GM10847 (cell line): ENCODE measurements around the gene TMEM217.

Experiments used
- POLR2A ChIP-seq: IDR thresholded peaks from 2 replicates; pipeline ENCODE4 v1.6.1; 2011; ENCODE audit not compliant: insufficient read length; ENCODE audit errors: extremely low read depth

The TMEM217 gene

GRCh38 chr6:37187321-37188022 is 70.5 kb downstream of the TMEM217 start:
- no peak for TF ChIP-seq POLR2A

DNA sequence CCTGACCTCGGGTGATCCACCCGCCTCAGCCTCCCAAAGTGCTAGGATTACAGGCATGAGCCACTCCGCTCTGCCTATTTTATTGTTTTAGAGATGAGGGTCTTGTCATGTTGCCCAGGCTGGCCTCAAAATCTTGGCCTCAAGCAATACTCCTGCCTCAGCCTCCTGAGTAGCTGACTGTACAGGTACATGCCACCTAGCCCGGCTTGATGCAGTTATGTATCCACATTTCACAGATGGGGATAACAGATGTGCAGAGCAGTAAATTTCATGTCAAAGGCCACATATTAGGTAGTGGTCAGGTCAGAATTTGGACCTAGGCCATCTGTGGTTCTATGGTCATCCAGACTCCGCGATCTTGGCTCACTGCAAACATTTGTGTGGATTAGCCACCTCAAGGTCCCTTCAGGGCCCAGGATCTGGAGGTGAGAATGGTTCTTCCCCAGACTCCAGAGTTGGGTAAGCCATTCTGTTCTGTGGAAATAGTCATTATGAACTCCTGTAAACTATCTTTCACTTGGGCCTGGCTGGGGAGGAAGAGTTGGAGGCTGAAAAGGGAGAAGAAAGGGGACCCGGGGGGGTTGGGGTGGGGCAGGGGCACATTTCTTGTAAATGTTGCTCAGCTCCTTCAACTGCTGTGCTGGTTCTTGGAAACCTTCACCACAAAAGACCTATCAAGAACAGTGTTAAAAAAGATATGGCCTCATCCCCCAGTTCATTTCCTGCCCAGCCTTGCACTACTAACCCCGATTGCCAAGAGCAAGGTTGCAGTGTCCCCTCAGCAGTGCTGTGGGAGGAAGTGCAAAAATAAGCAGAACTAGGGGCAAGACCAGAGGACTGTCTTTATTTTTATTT is 75.0 kb downstream of the TMEM217 start:
- no peak for TF ChIP-seq POLR2A

GRCh38 chr6:37180075-37180474 is 77.9 kb downstream of the TMEM217 start:
- no peak for TF ChIP-seq POLR2A

DNA sequence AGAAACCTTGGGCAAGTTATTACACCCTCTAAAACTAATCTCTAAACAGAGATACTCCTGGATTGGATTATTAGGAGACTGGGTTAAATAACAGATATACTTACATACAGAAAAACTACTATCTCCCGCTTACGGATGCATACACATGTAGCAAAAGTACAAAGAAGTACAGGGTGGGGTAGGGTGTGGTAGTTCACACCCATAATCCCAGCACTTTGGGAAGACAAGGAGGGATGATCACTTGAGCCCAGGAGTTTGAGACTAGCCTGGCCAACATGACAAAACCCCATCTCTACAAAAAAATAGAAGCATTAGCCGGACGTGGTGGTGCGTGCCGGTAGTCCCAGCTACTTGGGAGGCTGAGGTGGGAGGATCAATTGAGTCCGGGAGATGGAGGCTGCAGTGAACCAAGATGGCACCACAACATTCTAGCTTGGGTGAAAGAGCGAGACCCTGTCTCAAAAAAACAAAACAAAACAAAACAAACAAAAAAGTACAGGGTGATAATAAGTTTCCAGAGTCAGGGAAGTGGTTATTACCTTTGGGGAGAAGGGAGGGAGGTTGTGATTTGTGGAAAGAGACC is 79.9 kb downstream of the TMEM217 start:
- TF ChIP-seq POLR2A, result no peak

DNA sequence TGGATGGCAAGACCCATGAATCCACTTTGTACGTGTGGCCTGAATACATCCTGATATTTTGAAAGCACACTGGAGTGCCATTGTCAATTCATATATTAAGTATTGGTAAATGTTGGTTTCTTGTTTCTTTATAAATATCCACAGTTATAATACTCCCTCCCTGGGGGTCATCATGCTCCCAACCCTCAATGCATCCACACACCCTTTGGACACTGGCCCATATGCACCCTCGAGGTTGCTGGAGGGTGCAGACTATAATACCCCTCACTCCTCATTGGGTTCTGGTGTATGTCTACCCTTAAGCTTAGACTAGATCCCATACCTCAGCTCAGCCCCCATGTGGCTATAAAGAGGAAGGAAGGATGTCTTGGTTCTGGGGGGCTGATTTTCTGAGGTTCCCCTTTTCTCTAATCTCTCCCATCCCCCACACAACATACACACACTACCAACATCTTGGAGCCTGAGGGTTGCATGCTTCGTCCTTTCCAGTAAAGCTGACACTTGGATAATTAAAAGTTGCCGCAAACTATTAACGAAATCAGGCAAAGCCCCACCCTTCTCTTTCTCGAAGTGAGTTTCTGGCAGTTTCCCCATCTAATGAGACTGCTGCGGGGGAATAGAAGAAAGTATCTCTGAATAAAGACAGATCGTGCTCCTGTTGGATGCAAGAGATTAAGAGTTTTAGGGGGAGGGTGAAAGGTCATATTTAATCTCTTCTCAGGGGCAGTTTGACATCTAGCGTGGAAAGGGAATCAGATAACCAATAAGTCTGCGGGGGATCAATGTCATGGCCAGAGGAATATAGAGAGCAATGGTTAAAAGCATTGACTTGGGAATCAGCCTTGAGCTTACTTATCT is 80.6 kb downstream of the TMEM217 start:
- no peak for TF ChIP-seq POLR2A

GRCh38 chr6:37176268-37177076 is 81.5 kb downstream of the TMEM217 start:
- TF ChIP-seq POLR2A, result no peak

- no peak for TF ChIP-seq POLR2A
Observed at GRCh38 chr6:37175332-37176267, 82.3 kb downstream of the TMEM217 start.

DNA sequence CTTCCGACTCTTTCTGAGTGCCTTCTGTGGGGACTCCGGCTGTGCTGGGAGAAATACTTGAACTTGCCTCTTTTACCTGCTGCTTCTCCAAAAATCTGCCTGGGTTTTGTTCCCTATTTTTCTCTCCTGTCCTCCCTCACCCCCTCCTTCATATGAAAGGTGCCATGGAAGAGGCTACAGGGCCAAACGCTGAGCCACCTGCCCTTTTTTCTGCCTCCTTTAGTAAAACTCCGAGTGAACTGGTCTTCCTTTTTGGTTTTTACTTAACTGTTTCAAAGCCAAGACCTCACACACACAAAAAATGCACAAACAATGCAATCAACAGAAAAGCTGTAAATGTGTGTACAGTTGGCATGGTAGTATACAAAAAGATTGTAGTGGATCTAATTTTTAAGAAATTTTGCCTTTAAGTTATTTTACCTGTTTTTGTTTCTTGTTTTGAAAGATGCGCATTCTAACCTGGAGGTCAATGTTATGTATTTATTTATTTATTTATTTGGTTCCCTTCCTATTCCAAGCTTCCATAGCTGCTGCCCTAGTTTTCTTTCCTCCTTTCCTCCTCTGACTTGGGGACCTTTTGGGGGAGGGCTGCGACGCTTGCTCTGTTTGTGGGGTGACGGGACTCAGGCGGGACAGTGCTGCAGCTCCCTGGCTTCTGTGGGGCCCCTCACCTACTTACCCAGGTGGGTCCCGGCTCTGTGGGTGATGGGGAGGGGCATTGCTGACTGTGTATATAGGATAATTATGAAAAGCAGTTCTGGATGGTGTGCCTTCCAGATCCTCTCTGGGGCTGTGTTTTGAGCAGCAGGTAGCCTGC is 83.2 kb downstream of the TMEM217 start:
- TF ChIP-seq POLR2A, result no peak

- TF ChIP-seq POLR2A, result no peak
Observed at GRCh38 chr6:37174196-37174514, 83.8 kb downstream of the TMEM217 start.

GRCh38 chr6:37173493-37174195 is 84.3 kb downstream of the TMEM217 start:
- no peak for TF ChIP-seq POLR2A

- TF ChIP-seq POLR2A, result no peak
Observed at GRCh38 chr6:37172912-37173492, 84.9 kb downstream of the TMEM217 start.
